ENCODE results near the gene MARCO.

DNA sequence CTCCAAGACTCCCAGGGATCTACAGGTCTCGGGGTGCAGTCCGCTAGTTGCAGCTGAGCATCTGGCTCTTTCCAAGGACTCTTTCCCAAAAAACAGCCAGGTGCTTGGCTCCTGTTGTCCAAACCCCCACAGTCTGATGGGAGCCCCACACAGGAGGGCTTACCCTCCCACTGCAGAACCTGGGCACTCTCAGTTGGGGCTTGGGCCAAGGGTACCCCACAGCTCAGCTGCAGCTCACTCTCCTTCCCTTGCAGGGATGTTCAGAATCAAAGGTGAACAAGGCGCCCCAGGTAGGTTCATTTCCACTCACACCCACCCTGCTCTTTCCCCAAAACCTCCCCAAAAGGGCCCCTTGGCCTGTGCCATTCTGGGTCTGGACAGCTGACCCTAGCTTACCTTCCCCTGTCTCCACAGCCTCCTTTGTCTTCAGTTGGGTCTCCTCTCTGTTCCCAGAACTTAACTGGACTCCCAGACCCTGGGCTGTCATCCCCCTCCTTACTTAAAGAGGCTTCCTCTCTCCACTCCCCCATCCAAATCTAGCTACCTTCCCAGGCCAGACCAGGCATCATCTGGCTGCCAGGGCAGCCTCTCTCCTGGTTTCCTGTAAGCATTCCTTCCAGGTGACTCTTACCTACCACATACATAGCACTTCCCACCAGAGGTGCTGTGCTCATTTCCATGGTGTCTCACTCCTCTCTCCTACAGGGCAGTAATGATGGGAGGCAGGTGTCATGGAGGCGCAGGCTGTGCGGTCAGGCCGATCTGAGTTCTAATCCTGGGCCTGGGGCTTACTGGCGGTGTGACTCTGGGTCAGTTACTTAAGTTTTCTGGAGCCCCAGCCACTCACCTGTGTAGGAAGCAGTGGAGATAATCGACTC is 29.5 kb downstream of the MARCO start:
- TF ChIP-seq, protein P1, sequence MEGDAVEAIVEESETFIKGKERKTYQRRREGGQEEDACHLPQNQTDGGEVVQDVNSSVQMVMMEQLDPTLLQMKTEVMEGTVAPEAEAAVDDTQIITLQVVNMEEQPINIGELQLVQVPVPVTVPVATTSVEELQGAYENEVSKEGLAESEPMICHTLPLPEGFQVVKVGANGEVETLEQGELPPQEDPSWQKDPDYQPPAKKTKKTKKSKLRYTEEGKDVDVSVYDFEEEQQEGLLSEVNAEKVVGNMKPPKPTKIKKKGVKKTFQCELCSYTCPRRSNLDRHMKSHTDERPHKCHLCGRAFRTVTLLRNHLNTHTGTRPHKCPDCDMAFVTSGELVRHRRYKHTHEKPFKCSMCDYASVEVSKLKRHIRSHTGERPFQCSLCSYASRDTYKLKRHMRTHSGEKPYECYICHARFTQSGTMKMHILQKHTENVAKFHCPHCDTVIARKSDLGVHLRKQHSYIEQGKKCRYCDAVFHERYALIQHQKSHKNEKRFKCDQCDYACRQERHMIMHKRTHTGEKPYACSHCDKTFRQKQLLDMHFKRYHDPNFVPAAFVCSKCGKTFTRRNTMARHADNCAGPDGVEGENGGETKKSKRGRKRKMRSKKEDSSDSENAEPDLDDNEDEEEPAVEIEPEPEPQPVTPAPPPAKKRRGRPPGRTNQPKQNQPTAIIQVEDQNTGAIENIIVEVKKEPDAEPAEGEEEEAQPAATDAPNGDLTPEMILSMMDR (IDR thresholded peaks at IDR 0.05; ENCODE audit: borderline replicate concordance, extremely low read depth, low read length, poor library complexity, severe bottlenecking): no peak
- TF ChIP-seq EZH2 (IDR thresholded peaks at IDR 0.05; ENCODE audit: borderline replicate concordance, low read depth, low read length, severe bottlenecking): no peak
